K562 treated with DMSO at 1 percent for 48 hours (cell line): ENCODE data around the gene PMFBP1. TPM values are rescaled to one million over a fixed set of nuclear protein-coding genes. Genes with fewer than 3 reads are reported as not detected.

ENCODE experiments used
- total RNA-seq: library from RNA; unstranded; fragments of 300-600 nt; gene quantifications from 2 replicates; pipeline ENCODE4 v1.2.3, GENCODE V29; 2022; ENCODE audit warnings: low replicate concordance; ENCODE audit errors: extremely low read depth

PMFBP1 gene, protein sequence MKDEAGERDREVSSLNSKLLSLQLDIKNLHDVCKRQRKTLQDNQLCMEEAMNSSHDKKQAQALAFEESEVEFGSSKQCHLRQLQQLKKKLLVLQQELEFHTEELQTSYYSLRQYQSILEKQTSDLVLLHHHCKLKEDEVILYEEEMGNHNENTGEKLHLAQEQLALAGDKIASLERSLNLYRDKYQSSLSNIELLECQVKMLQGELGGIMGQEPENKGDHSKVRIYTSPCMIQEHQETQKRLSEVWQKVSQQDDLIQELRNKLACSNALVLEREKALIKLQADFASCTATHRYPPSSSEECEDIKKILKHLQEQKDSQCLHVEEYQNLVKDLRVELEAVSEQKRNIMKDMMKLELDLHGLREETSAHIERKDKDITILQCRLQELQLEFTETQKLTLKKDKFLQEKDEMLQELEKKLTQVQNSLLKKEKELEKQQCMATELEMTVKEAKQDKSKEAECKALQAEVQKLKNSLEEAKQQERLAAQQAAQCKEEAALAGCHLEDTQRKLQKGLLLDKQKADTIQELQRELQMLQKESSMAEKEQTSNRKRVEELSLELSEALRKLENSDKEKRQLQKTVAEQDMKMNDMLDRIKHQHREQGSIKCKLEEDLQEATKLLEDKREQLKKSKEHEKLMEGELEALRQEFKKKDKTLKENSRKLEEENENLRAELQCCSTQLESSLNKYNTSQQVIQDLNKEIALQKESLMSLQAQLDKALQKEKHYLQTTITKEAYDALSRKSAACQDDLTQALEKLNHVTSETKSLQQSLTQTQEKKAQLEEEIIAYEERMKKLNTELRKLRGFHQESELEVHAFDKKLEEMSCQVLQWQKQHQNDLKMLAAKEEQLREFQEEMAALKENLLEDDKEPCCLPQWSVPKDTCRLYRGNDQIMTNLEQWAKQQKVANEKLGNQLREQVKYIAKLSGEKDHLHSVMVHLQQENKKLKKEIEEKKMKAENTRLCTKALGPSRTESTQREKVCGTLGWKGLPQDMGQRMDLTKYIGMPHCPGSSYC
- total RNA-seq: not detected in 2 replicates

DNA sequence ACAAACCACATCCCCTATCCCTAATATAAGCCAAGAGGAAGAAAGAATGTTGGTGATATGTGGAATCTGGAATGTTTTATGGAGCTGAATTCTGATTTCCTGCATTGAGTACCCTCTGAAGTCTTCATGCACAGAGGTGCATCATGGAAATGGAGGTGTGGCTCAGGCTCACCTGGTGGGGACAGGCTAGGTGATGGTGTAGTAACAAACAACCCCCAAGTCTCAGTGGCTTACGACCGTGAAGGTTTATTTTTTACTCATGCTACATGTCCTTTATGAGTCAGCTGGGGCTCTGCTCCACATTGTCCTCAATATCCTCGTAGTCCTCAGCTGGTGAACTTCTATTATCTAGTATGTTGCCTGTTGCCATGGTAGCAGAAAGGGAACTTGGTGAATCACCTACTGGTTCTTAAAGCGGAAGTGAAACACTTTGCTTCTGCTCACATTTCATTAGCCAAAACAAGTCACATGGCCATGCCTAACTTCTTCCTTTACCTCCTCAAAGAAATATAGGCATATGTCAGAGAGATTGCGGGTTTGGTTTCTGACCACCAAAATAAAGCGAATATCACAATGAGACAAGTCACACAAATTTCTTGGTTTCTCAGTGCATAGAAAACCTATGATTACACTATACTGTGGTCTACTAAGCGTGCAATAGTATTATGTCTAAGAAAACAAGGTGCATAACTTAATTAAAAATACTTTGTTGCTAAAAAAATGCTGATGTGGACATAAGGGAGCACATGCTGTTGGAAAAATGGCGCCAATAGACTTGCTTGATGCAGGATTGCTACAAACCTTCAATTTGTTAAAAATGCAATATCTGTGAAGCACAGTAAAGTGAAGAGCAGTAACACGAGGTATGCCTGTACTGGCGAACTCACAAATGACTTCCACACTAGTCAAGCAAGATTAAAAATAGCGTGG is at the start of gene PMFBP1:
PMFBP1 (minus strand) TSS at position 51 of the 930 bp plus-strand sequence. CDS start 947 bp downstream, outside the sequence.

DNA sequence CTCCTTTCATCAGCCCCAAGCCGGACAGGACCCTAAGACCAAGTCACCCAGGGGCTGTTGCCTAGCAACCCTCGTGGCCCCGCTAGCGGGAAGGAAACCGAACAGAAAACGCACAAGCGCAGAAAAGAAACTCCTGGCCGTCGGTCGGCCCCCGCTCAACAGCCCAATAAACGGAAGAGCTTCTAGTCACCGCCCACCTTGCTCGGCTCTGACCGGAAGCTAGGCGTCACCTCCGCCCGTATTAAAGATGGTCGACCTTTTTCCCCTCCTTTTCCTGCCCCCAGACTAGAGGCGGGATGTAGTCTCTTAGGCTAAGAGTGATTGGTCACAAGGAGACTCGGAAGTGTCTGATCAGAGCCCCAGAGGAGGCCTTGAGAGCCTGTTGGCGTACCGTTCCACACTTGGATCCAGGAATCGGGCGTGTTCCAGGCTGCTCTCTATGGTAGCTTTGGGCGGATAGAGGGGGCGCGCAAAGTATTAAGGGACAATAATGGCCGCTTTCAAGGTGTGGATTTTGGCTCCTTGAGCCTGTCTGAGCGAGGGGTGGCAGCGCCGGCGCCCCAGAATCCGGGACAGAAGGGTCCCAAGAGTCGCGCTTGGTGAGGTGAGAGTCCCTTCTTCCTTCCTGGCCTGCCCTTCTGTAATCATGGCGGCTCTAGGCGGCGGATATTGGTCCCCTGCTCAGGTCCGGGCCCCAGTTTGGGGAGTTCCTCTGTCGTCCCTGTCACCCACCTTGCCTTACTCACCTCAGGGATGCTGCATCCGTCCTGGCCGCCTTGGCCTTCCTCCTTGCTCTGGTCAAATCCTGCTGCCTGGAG is 78.3 kb downstream of the PMFBP1 start, which contains the start of the genes DHX38 and TXNL4B:
DHX38 (plus strand) TSS at position 400 of the 818 bp plus-strand sequence. CDS start 2,311 bp downstream, outside the sequence.
TXNL4B (minus strand) TSS at position 173 of the 818 bp plus-strand sequence. CDS start 2,871 bp downstream, outside the sequence.

Other genes with a start within 250 kb of the PMFBP1 start
- gene PKD1L3, start 171.8 kb downstream of the PMFBP1 start, total RNA-seq: not detected in 2 replicates
- not detected in 2 replicates for gene DHODH, start 163.4 kb downstream of the PMFBP1 start, total RNA-seq
- gene HP, start 117.7 kb downstream of the PMFBP1 start, total RNA-seq: not detected in 2 replicates
- not detected in 2 replicates for gene HPR, start 108.9 kb downstream of the PMFBP1 start, total RNA-seq
- gene TXNL4B, start 78.5 kb downstream of the PMFBP1 start, total RNA-seq: not detected in 2 replicates
- gene DHX38, start 78.3 kb downstream of the PMFBP1 start, total RNA-seq: not detected in 2 replicates